AG09319 (cell line): ENCODE results near the gene LRRC53.

ENCODE experiments used
- DNase-seq: peaks from one replicate; pipeline ENCODE4 v3.0.0-alpha.2; 2010; ENCODE audit warnings: low read depth; ENCODE audit errors: extremely low read depth
- CTCF ChIP-seq: IDR thresholded peaks from 2 replicates; pipeline ENCODE4 v1.5.1; 2011; ENCODE audit warnings: low read depth, mild to moderate bottlenecking, inconsistent platforms, low read length, moderate library complexity

The LRRC53 gene

DNA sequence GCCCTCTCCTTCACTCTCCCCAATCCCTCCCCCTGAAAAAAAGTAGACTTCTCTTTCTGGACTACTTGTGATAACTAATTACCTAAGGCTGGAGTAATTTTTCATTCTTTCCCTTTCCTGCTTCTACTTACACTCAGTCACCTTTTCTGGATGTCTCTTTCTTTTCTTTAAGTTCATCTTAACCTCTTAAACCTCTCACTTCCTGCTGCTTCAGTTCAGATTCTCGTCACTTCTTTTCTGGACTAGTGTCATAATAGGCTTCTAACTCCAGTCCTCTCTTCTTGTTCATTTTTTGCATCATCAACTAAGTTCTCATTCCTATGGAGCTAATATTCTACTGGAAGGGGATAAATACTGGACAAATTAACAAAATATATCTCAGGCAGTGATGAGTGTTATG lies 75.4 kb downstream of the LRRC53 start:
- no peak for DNase-seq
- TF ChIP-seq CTCF, result no peak

DNA sequence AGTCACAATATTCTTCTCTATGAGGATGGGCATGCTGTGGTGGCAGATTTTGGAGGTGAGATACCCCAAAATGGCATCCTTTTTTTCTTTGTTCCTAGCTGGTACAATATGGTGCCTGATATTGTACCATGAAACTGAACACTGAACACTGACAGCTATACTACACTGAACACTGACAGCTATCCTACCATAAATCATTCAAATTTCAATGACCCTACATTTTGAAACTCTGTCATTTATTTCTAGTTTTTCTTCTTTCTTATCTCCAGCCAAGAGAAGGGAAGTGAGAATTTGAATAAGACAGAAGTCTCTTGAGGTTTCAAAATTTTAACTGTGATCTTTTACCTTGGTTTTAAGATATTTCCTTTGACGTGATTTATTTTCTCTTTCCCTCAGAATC lies 76.3 kb downstream of the LRRC53 start:
- TF ChIP-seq CTCF, result no peak
- DNase-seq, result no peak

- TF ChIP-seq CTCF, result no peak
- DNase-seq, result no peak
These were observed 78.1 kb downstream of the LRRC53 start for GRCh38 chr1:74434321-74434720.

GRCh38 chr1:74432325-74432724 lies 80.1 kb downstream of the LRRC53 start:
- no peak for DNase-seq
- TF ChIP-seq CTCF, result no peak

DNA sequence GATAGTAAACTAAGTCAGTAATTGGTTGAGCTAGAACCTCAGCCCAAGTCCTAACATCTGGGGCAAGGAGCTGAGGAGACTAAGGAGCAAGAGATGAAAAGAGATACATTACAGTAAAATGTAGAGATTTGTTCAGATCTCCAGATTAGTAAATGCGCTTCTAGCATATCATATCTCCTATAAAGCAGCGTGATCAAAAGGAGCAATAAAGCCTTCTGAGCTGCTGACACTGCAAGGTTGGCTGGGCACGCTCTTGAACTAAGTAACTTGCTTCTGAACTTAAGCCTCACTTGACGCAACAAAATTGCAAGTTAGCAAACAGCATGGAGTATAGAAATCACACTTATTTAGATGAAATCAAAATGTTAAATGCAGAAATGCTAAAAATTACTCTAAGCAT lies 80.9 kb downstream of the LRRC53 start:
- TF ChIP-seq CTCF, result no peak
- DNase-seq, result no peak

DNA sequence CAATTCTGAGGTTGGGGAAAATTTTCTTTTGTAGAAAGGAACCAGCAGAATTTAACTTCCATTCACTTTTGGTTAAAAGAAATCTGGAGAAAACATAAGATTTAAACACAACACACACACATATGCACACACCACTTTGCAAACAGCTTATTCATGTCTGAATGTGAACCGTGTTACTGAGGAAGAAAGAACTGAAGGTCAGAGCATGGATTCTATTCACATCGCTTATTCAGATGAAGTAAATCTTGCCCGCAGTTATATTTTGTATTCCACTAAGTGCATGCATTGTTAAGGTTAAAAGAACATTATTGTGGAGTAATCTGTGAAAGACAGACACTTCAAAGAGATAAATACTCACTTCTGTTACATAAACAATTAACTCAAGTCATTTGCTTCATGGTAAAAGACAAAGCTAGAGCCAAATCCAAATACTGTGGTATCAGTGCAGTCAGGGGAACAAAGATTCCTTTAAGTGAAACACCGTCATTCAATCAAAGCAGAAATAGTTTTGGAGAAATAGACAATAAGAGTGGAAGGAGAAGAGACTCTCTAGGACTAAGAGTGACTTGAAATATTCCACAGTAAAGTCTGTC lies 82.0 kb downstream of the LRRC53 start:
- no peak for TF ChIP-seq CTCF
- no peak for DNase-seq

DNA sequence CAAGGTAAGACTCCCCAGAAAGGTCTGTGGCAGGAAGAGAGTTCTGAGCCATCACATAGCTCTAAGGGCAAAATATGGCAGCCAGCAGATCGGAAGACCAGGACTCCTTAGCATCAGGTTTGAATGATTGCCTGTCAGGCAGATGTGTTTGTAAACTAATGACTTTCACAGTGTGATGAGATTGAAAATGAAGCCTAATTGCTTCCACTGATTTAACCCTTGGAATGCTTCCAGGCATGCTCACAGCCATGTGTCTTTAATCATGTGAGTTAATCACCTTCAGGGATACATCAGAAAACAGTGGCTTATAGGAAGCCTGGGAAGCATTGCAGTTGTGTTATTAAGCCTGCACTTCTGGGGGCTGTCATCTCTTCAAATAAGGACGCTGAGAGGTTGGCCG lies 82.8 kb downstream of the LRRC53 start:
- no peak for DNase-seq
- no peak for TF ChIP-seq CTCF
